ENCODE measurements around the gene NFATC2. TPM values are rescaled to one million over a fixed set of nuclear protein-coding genes. Genes with fewer than 3 reads are reported as not detected.

Gene NFATC2
- total RNA-seq, 2 donors from 2014 or later, result 5.8 to 7.3 TPM

GRCh38 chr20:51470499-51470820 lies 72.1 kb downstream of the NFATC2 start:
- H3K4me1 ChIP-seq, result no peaks in the 10 kb centered on the region
- H3K27ac ChIP-seq, result no peak overlapping the region
- H3K9ac ChIP-seq (ENCODE audit: low read depth in 2 of 2, low read length in 2 of 2), result no peak overlapping the region
- H3K27me3 ChIP-seq, result no peaks in the 10 kb centered on the region
- H3K4me3 ChIP-seq, result no peak overlapping the region
- no peaks in the 10 kb centered on the region for H3K9me3 ChIP-seq
- no peak for DNase-seq
- no peaks in the 10 kb centered on the region for H3K36me3 ChIP-seq
- intact Hi-C loops (cut with DNase I), result no loop called here
- no peak for TF ChIP-seq CTCF (IDR thresholded peaks at IDR 0.05)

- Histone ChIP-seq H3K9me3 (no peaks in the 10 kb centered on the region), H3K36me3 (no peaks in the 10 kb centered on the region), H3K27me3 (no peaks in the 10 kb centered on the region), H3K4me1 (no peaks in the 10 kb centered on the region), H3K4me3 (no peak overlapping the region), H3K27ac (no peak overlapping the region), H3K9ac (ENCODE audit: low read depth in 2 of 2, low read length in 2 of 2) (no peak overlapping the region)
- no peak for TF ChIP-seq CTCF (IDR thresholded peaks at IDR 0.05)
- DNase-seq, result no peak
- intact Hi-C loops (cut with DNase I), result no loop called here
These were observed 72.7 kb downstream of the NFATC2 start for GRCh38 chr20:51469578-51470498.

- no peaks in the 10 kb centered on the region for H3K27me3 ChIP-seq
- no peak overlapping the region for H3K4me3 ChIP-seq
- DNase-seq, result no peak
- H3K4me1 ChIP-seq, result no peaks in the 10 kb centered on the region
- no peaks in the 10 kb centered on the region for H3K36me3 ChIP-seq
- H3K9ac ChIP-seq (ENCODE audit: low read depth in 2 of 2, low read length in 2 of 2), result no peak overlapping the region
- no peak for TF ChIP-seq CTCF (IDR thresholded peaks at IDR 0.05)
- no peaks in the 10 kb centered on the region for H3K9me3 ChIP-seq
- H3K27ac ChIP-seq, result no peak overlapping the region
- intact Hi-C loops (cut with DNase I), result no loop called here
These were observed 73.5 kb downstream of the NFATC2 start for GRCh38 chr20:51469046-51469445.

GRCh38 chr20:51468636-51469035 lies 73.9 kb downstream of the NFATC2 start:
- no peaks in the 10 kb centered on the region for H3K36me3 ChIP-seq
- H3K4me3 ChIP-seq, result no peak overlapping the region
- H3K4me1 ChIP-seq, result no peaks in the 10 kb centered on the region
- no peaks in the 10 kb centered on the region for H3K9me3 ChIP-seq
- no peak for TF ChIP-seq CTCF (IDR thresholded peaks at IDR 0.05)
- H3K9ac ChIP-seq (ENCODE audit: low read depth in 2 of 2, low read length in 2 of 2), result no peak overlapping the region
- DNase-seq, result no peak
- intact Hi-C loops (cut with DNase I), result no loop called here
- no peak overlapping the region for H3K27ac ChIP-seq
- H3K27me3 ChIP-seq, result no peaks in the 10 kb centered on the region

- DNase-seq, result no peak
- H3K9me3 ChIP-seq, result no peaks in the 10 kb centered on the region
- no peaks in the 10 kb centered on the region for H3K4me1 ChIP-seq
- intact Hi-C loops (cut with DNase I), result no loop called here
- no peak overlapping the region for H3K4me3 ChIP-seq
- H3K36me3 ChIP-seq, result no peaks in the 10 kb centered on the region
- no peak overlapping the region for H3K27ac ChIP-seq
- no peak overlapping the region for H3K9ac ChIP-seq (ENCODE audit: low read depth in 2 of 2, low read length in 2 of 2)
- H3K27me3 ChIP-seq, result no peaks in the 10 kb centered on the region
- no peak for TF ChIP-seq CTCF (IDR thresholded peaks at IDR 0.05)
These were observed 74.4 kb downstream of the NFATC2 start for GRCh38 chr20:51467956-51468626.
